Prostate gland (tissue), 2 donors: ENCODE measurements around the gene ZNF821.

ENCODE experiments used
- CTCF ChIP-seq, 4 experiments: fragments of 200-600 bp in 2 of 4; fragments of 450-650 bp in 2 of 4; sonication (generic) in 2 of 4; IDR thresholded peaks; 1 replicate in 3 of 4; 2 replicates in 1 of 4; pipeline ENCODE4 v1.5.1; 2016 to 2019; ENCODE audit warnings: antibody characterized with exemption in 4 of 4, mild to moderate bottlenecking in 2 of 4, moderate library complexity in 2 of 4
- POLR2A ChIP-seq: fragments of 450-650 bp; IDR thresholded peaks from one replicate; pipeline ENCODE4 v1.6.1; 2016; ENCODE audit warnings: antibody characterized with exemption, mild to moderate bottlenecking
- POLR2AphosphoS5 ChIP-seq: sonication (generic); formaldehyde crosslinking; IDR thresholded peaks from one replicate; pipeline ENCODE4 v1.6.1; 2017; ENCODE audit warnings: antibody characterized with exemption

DNA sequence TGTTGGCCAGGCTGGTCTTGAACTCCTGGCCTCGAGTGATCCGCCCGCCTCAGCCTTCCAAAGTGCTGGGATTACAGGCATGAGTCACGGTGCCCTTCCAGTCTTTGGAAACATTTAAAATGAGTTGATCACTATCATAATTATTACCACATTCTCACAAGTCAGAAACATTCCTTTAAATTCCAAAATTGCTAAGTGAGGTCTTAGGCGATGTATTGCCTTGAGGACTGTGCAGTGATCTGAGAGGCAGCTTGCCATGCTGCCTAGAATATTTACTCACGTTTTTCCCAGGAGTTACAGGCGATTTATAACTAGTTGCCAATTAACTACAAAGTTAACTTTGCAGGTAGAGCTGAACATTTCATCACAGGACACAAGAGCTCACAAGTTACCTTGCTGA, 43.9 kb downstream of the ZNF821 start:
- TF ChIP-seq CTCF (IDR thresholded peaks at IDR 0.05) (no peak), POLR2A (no peak), POLR2AphosphoS5 (no peak)
